Thyroid gland (tissue), 4 donors: ENCODE data around the gene TPCN2. TPM values are rescaled to one million over a fixed set of nuclear protein-coding genes. Genes with fewer than 3 reads are reported as not detected.

Experiments
- DNase-seq, 2 donors: peaks; one replicate each; pipeline ENCODE4 v3.0.0-alpha.2; 2019
- H3K27ac ChIP-seq, 3 donors: fragments of 200-600 bp; sonication (generic); 1 replicate in 2 of 3; 2 replicates in 1 of 3; pipeline ENCODE4 v1.5.1; 2016 to 2019; ENCODE audit warnings: mild to moderate bottlenecking in 1 of 3, moderate library complexity in 1 of 3
- H3K27me3 ChIP-seq: fragments of 200-600 bp; sonication (generic); one replicate; pipeline ENCODE4 v1.5.1; 2019
- H3K36me3 ChIP-seq, 2 donors: fragments of 200-600 bp; sonication (generic); one replicate each; pipeline ENCODE4 v1.5.1; 2016 to 2019
- H3K4me1 ChIP-seq, 2 donors: fragments of 200-600 bp; sonication (generic); one replicate each; pipeline ENCODE4 v1.5.1; 2017 to 2019
- H3K4me3 ChIP-seq, 3 donors: fragments of 200-600 bp; sonication (generic); replicated peaks in 1 of 3; 1 replicate in 2 of 3; 2 replicates in 1 of 3; pipeline ENCODE4 v1.5.1; 2016; ENCODE audit warnings: mild to moderate bottlenecking in 1 of 3
- H3K9me3 ChIP-seq: fragments of 200-600 bp; sonication (generic); one replicate; pipeline ENCODE4 v1.5.1; 2017
- POLR2A ChIP-seq, 2 donors: fragments of 450-650 bp; IDR thresholded peaks; one replicate each; pipeline ENCODE4 v1.6.1; 2017; ENCODE audit warnings: antibody characterized with exemption in 2 of 2, mild to moderate bottlenecking in 2 of 2, moderate library complexity in 1 of 2
- WGBS, 2 donors: methylation state at CpG; one replicate each; pipeline ENCODE4 v1.1.5; 2017; 5-methylcytosine and 5-hydroxymethylcytosine counted together
- intact Hi-C: fragments of 100-400 bp; cut with DNase I; formaldehyde crosslinking; loops from one replicate; pipeline ENCODE4 v1.15.1; 2023
- total RNA-seq, 4 donors: library from RNA; depleted of rRNA; stranded (reverse); fragments of >200 nt; gene quantifications; one replicate each; pipeline ENCODE4 v1.2.3, GENCODE V29; 2016
- TF ChIP-seq, protein P1 (sequence below), 6 experiments: fragments of 200-600 bp in 3 of 6; fragments of 450-650 bp in 3 of 6; sonication (generic) in 3 of 6; IDR thresholded peaks; one replicate each; pipeline ENCODE4 v1.5.1; 2016 to 2019; ENCODE audit warnings: antibody characterized with exemption in 6 of 6, mild to moderate bottlenecking in 2 of 6, inconsistent platforms in 1 of 6, moderate library complexity in 1 of 6

The TPCN2 gene
- total RNA-seq, 4 donors from 2014 or later = 10.5 to 30.4 (median 13.7) TPM

DNA sequence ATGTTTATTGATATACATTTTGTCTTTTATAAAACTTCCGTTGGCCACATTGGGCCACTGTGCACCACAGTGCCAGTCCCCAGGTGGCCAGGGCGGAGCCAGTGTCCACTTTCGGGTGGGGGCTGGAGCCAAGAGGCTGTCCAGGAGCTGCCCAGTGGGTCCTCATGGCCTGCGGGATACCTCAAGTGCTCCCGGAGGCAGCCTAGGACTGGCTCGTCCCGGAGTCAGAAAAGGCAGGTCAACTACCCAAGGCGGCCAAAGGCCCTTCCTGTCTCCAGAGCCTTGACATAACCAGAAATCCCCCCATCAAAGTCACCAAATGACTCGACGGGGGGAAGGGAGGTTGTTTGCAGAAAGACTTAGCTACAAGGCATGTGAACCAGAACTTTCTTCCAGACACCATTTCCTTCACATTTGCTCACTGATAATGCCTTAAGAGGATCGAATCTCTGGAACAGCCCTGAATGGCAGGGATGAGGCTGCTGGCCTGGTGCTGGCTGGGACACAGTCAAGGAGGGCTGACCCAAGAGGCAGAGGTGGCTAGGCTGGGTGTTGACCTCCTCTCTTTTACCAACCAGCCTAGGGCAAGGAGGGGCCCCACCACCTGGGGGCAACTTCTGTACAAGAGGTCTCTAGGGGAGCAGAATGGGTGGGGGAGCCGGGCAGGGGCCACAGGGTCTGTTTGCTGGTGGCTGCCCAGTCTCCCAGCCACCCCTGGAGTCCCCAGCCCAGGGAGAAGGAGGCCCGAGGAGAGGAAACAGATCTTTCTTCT, 44.1 kb upstream of the TPCN2 start:
- H3K9me3 ChIP-seq = no peaks in the 10 kb centered on the region
- no peaks in the 10 kb centered on the region for H3K36me3 ChIP-seq
- intact Hi-C loops = no loop called here
- no peak for DNase-seq
- no peak for TF ChIP-seq POLR2A (IDR thresholded peaks at IDR 0.05)
- TF ChIP-seq, protein P1, sequence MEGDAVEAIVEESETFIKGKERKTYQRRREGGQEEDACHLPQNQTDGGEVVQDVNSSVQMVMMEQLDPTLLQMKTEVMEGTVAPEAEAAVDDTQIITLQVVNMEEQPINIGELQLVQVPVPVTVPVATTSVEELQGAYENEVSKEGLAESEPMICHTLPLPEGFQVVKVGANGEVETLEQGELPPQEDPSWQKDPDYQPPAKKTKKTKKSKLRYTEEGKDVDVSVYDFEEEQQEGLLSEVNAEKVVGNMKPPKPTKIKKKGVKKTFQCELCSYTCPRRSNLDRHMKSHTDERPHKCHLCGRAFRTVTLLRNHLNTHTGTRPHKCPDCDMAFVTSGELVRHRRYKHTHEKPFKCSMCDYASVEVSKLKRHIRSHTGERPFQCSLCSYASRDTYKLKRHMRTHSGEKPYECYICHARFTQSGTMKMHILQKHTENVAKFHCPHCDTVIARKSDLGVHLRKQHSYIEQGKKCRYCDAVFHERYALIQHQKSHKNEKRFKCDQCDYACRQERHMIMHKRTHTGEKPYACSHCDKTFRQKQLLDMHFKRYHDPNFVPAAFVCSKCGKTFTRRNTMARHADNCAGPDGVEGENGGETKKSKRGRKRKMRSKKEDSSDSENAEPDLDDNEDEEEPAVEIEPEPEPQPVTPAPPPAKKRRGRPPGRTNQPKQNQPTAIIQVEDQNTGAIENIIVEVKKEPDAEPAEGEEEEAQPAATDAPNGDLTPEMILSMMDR (IDR thresholded peaks at IDR 0.05) = no peak
- no peak overlapping the region for H3K27ac ChIP-seq
- peaks cover 0 to 25% of the 10 kb centered on the region in 2 donors for H3K4me1 ChIP-seq
- H3K4me3 ChIP-seq = no peak overlapping the region
- 72 to 88% methylated on average over 7 of the region's 13 CpGs for WGBS, 2 donors
- no peaks in the 10 kb centered on the region for H3K27me3 ChIP-seq

DNA sequence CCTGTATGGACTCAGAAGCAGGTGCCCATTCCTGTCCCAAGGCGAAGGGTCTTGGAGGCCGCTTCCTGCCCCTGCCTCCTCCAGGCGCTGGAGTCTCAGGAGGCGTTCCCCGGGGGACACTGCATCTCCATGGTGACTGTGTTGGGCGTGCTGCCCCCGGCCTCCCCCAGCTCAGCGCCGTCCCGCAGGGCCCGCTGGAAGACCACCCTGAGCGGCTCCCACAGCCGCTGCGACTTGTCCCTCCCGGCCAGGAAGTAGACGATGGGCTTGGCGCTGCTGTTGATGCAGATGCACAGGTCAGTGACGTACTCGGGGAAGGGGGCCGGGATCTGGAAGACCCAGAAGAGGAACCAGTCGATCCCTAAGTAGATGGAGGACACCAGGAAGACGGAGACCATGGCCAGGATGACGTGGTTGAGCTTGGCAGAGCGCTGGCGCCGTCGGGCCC, 43.5 kb upstream of the TPCN2 start:
- Histone ChIP-seq H3K27me3 (no peaks in the 10 kb centered on the region), H3K9me3 (no peaks in the 10 kb centered on the region), H3K36me3 (no peaks in the 10 kb centered on the region), H3K4me1 (peaks cover 0 to 25% of the 10 kb centered on the region in 2 donors), H3K4me3 (no peak overlapping the region), H3K27ac (no peak overlapping the region)
- no peak for TF ChIP-seq POLR2A (IDR thresholded peaks at IDR 0.05)
- TF ChIP-seq, protein P1 (IDR thresholded peaks at IDR 0.05) = no peak
- WGBS, 2 donors = 91% methylated on average over 23 to 27 of the region's 27 CpGs
- intact Hi-C loops = no loop called here
- DNase-seq = no peak

DNA sequence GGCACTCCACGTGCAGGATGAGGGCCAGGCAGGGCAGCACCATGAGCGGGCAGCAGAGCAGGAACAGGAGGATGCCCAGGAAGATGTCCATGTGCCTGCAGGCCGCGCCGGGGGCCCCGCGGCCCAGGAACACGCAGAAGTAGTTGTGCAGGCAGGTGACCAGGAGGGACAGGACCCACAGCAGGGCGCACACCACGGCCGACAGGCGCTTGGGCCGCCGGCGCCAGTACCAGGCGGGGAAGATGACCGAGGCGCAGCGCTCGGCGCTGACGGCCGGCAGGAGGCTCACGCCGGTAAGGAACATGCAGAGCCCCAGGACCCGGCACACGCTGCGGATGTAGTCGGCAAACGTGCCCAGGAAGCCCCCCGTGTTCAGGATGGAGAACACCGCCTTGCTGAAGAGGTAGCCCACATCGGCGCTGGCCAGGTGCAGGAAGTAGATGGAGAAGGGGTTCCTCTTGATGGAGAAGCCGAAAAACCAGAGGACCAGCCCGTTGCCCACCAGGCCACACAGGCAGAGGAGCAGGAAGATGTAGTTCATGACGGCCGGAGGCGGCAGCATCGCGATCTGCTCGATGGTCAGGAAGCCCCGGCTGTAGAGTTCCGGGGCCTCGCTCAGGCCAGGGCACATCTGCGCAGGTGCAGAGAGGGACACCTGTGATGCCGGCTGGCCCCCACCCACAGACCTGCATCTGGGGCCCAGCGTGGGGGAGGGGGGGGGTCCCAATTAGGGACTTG, 42.9 kb upstream of the TPCN2 start:
- WGBS, 2 donors = 94% methylated on average over 37 to 48 of the region's 48 CpGs
- TF ChIP-seq, protein P1 (IDR thresholded peaks at IDR 0.05) = no peak
- no peak for TF ChIP-seq POLR2A (IDR thresholded peaks at IDR 0.05)
- no peak for DNase-seq
- Histone ChIP-seq H3K4me1 (peaks cover 0 to 29% of the 10 kb centered on the region in 2 donors), H3K36me3 (no peaks in the 10 kb centered on the region), H3K27me3 (no peaks in the 10 kb centered on the region), H3K4me3 (no peak overlapping the region), H3K27ac (no peak overlapping the region), H3K9me3 (no peaks in the 10 kb centered on the region)
- intact Hi-C loops = no loop called here

DNA sequence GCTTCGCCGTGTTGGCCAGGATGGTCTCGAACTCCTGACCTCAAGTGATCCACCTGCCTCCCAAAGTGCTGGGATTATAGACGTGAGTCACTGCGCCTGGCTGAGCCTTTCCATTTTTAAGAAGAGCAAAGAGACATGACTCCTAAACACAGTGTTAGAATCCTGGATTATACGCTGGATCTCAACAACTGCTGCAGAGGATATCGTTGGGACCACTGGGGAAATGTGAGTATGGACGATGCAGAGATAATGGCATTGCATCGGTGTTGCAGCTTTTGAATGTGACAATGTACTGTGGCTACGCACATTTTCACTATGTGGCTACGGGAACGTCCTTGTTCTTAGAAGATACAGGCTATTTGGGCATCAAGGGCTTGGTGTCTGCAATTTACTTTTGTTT, 41.9 kb upstream of the TPCN2 start:
- intact Hi-C loops = no loop called here
- no peak for DNase-seq

More for the DNA sequence above, 41.9 kb upstream of the TPCN2 start:
- peaks cover 0 to 28% of the 10 kb centered on the region in 2 donors for H3K4me1 ChIP-seq
- WGBS, 2 donors = 87 to 89% methylated on average over 12 of the region's 12 CpGs
- no peaks in the 10 kb centered on the region for H3K9me3 ChIP-seq
- no peak overlapping the region for H3K4me3 ChIP-seq
- TF ChIP-seq, protein P1 (IDR thresholded peaks at IDR 0.05) = no peak
- no peak for TF ChIP-seq POLR2A (IDR thresholded peaks at IDR 0.05)
- H3K36me3 ChIP-seq = no peaks in the 10 kb centered on the region
- H3K27me3 ChIP-seq = no peaks in the 10 kb centered on the region
- no peak overlapping the region for H3K27ac ChIP-seq
